Measurements from ENCODE around the gene DNAH2.
A peak's percentile ranks its signal among the peaks of the same experiment; 100 is the strongest.

GRCh38 chr17:7687908-7688807, 29.4 kb upstream of the DNAH2 start, which contains the start of gene WRAP53:
- peak; percentile 86 to 96 for TF ChIP-seq CTCF (conservative IDR thresholded peaks at IDR 0.05 in 1 of 2, IDR thresholded peaks at IDR 0.05 in 1 of 2; ENCODE audit: low read depth in 1 of 2, low read length in 2 of 2)
- no peak for TF ChIP-seq EZH2 (IDR thresholded peaks at IDR 0.05; ENCODE audit: low read length, missing control alignments)

All from fibroblast of lung (primary cell).